ENCODE measurements around the gene FOXJ3. TPM values are rescaled to one million over a fixed set of nuclear protein-coding genes. Genes with fewer than 3 reads are reported as not detected.

The FOXJ3 gene
- total and polyA plus RNA-seq, 2 of the 13 experiments (the other 11 are each of a cell fraction or from before 2014, with no cell fraction given) = 16.6 to 48.5 TPM

DNA sequence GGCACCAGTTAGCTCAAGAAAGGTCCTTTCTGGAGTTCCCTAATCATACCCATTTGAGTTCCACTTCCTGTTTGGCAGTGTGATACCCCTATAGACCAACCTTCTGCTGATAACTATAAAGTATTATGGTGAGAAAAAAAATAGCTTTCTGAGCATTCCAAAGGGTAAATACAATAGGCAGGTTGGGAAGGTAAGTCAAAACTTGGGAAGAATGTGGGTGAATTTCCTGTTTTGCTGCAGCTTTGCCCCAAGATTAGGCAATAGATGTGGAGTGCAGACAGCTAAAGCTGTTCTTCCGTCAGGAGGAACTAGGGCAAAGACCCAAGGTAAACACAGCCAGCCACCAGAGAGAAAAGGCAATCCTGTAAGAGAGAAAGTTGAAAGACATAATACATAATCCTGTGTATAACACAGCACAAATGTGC is 120.6 kb downstream of the FOXJ3 start (continued):
- TF ChIP-seq, protein P1, sequence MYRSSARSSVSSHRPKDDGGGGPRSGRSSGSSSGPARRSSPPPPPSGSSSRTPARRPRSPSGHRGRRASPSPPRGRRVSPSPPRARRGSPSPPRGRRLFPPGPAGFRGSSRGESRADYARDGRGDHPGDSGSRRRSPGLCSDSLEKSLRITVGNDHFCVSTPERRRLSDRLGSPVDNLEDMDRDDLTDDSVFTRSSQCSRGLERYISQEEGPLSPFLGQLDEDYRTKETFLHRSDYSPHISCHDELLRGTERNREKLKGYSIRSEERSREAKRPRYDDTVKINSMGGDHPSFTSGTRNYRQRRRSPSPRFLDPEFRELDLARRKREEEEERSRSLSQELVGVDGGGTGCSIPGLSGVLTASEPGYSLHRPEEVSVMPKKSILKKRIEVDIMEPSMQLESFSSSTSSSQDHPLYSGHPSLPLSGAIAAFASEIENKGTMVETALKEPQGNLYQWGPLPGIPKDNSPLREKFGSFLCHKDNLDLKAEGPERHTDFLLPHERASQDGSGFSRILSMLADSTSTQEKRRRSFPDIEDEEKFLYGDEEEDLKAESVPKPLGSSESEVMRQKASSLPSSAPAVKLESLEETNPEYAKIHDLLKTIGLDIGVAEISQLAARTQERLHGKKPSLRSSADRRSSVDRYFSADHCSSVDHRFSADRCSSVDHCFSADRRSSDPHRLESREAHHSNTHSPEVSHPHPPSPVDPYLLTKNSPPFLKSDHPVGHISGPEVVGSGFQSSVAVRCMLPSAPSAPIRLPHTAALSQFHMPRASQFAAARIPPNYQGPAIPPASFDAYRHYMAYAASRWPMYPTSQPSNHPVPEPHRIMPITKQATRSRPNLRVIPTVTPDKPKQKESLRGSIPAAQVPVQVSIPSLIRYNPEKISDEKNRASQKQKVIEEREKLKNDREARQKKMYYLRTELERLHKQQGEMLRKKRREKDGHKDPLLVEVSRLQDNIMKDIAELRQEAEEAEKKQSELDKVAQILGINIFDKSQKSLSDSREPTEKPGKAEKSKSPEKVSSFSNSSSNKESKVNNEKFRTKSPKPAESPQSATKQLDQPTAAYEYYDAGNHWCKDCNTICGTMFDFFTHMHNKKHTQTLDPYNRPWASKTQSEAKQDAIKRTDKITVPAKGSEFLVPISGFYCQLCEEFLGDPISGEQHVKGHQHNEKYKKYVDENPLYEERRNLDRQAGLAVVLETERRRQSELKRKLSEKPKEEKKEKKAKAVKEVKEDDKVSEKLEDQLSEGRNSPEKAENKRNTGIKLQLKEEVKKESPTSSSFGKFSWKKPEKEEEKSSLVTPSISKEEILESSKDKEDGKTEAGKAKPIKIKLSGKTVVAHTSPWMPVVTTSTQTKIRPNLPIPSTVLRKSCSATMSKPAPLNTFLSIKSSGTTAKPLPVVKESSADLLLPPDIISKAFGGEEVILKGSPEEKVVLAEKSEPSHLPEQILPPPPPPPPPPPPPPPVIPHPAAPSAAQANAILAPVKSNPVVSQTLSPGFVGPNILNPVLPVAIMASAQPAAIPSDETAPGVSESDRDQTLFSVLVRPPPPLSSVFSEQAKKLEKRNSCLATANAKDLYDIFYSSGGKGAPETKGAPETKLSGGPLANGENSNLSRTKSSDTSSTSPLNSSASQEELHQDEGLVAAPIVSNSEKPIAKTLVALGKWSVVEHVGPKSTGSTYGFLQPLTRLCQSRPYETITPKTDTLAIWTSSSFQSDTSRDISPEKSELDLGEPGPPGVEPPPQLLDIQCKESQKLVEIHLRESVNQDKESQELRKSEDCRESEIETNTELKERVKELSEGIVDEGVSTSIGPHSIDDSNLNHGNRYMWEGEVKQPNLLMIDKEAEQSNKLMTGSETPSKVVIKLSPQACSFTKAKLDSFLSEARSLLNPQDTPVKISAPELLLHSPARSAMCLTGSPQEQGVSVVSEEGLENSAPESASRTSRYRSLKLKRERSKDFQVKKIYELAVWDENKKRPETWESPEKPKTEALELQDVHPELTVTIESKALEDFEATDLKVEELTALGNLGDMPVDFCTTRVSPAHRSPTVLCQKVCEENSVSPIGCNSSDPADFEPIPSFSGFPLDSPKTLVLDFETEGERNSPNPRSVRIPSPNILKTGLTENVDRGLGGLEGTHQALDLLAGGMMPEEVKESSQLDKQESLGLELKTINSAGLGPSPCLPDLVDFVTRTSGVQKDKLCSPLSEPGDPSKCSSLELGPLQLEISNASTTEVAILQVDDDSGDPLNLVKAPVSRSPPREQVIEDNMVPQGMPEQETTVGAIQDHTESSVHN (CRISPR knock-in tag; IDR thresholded peaks at IDR 0.05) = no peak
- TF ChIP-seq HMG20A (CRISPR knock-in tag; IDR thresholded peaks at IDR 0.05; ENCODE audit: borderline replicate concordance) (peak; percentile 77; the same call in 1 of the 2 replicates), TBP (CRISPR knock-in tag; IDR thresholded peaks at IDR 0.05) (no peak), SOX5 (CRISPR knock-in tag; IDR thresholded peaks at IDR 0.05; ENCODE audit: borderline replicate concordance) (peak; percentile 93; the same call in 1 of the 2 replicates), ELF4 (CRISPR knock-in tag; IDR thresholded peaks at IDR 0.05; ENCODE audit: borderline replicate concordance) (0 out of 2 replicates have a peak, but pooled peaks have one; percentile 18), RARA (CRISPR knock-in tag; IDR thresholded peaks at IDR 0.05) (peak; percentile 81), RXRA (CRISPR knock-in tag; IDR thresholded peaks at IDR 0.05) (peak; percentile 69; the same call in 1 of the 2 replicates), ZEB1 (IDR thresholded peaks at IDR 0.05; ENCODE audit: insufficient replicate concordance, low read depth) (peak; percentile 88), SIX1 (CRISPR knock-in tag; IDR thresholded peaks at IDR 0.05; ENCODE audit: borderline replicate concordance) (peak; percentile 52; the same call in 1 of the 2 replicates), ZNF331 (CRISPR knock-in tag; IDR thresholded peaks at IDR 0.05) (peak; percentile 87), CEBPB (IDR thresholded peaks at IDR 0.05; ENCODE audit: borderline replicate concordance, low read depth, low read length) (peak; percentile 96), CCDC6 (CRISPR knock-in tag; IDR thresholded peaks at IDR 0.05) (0 out of 2 replicates have a peak, but pooled peaks have one; percentile 28), NCOA5 (CRISPR knock-in tag; IDR thresholded peaks at IDR 0.05) (no peak), ARID2 (CRISPR knock-in tag; IDR thresholded peaks at IDR 0.05; ENCODE audit: borderline replicate concordance) (no peak), ZNF460 (CRISPR knock-in tag; IDR thresholded peaks at IDR 0.05; ENCODE audit: borderline replicate concordance) (no peak), ZNF567 (CRISPR knock-in tag; IDR thresholded peaks at IDR 0.05; ENCODE audit: borderline replicate concordance) (no peak), BRCA1 (CRISPR knock-in tag; IDR thresholded peaks at IDR 0.05) (0 out of 2 replicates have a peak, but pooled peaks have one; percentile 26), SYNCRIP (IDR thresholded peaks at IDR 0.05; ENCODE audit: insufficient read depth, low read depth, low read length) (no peak), ZSCAN21 (CRISPR knock-in tag; IDR thresholded peaks at IDR 0.05; ENCODE audit: borderline replicate concordance) (no peak)
- TF ChIP-seq, protein P2, sequence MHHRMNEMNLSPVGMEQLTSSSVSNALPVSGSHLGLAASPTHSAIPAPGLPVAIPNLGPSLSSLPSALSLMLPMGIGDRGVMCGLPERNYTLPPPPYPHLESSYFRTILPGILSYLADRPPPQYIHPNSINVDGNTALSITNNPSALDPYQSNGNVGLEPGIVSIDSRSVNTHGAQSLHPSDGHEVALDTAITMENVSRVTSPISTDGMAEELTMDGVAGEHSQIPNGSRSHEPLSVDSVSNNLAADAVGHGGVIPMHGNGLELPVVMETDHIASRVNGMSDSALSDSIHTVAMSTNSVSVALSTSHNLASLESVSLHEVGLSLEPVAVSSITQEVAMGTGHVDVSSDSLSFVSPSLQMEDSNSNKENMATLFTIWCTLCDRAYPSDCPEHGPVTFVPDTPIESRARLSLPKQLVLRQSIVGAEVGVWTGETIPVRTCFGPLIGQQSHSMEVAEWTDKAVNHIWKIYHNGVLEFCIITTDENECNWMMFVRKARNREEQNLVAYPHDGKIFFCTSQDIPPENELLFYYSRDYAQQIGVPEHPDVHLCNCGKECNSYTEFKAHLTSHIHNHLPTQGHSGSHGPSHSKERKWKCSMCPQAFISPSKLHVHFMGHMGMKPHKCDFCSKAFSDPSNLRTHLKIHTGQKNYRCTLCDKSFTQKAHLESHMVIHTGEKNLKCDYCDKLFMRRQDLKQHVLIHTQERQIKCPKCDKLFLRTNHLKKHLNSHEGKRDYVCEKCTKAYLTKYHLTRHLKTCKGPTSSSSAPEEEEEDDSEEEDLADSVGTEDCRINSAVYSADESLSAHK (CRISPR knock-in tag; IDR thresholded peaks at IDR 0.05; ENCODE audit: borderline replicate concordance) = no peak
- TF ChIP-seq, protein P3, sequence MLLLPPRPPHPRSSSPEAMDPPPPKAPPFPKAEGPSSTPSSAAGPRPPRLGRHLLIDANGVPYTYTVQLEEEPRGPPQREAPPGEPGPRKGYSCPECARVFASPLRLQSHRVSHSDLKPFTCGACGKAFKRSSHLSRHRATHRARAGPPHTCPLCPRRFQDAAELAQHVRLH (CRISPR knock-in tag; IDR thresholded peaks at IDR 0.05; ENCODE audit: borderline replicate concordance, low read depth) = peak; percentile 86; the same call in 1 of the 2 replicates
